Keratinocyte (primary cell): ENCODE data around the gene LSM3. TPM values are rescaled to one million over a fixed set of nuclear protein-coding genes. Genes with fewer than 3 reads are reported as not detected.

Experiments used
- DNase-seq: peaks from one replicate; pipeline ENCODE4 v3.0.0-alpha.2; 2011; ENCODE audit warnings: low read depth, missing footprints, low spot score
- FAIRE-seq: peaks from 2 replicates; lab custom pipeline; 2011; peaks lifted over from hg19 to GRCh38; lab: Jason Lieb, UNC
- H2AFZ ChIP-seq: 2 replicates; pipeline ENCODE4 v1.6.0; 2012; ENCODE audit warnings: low read length, control low read depth, inconsistent platforms; ENCODE audit not compliant: control insufficient read depth
- H3K27ac ChIP-seq: 2 replicates; pipeline ENCODE4 v1.5.1; 2011; ENCODE audit warnings: low read length; ENCODE audit not compliant: control insufficient read depth, insufficient read depth
- H3K27me3 ChIP-seq: 3 replicates; pipeline ENCODE4 v1.6.0; 2011; ENCODE audit warnings: low read length; ENCODE audit not compliant: control insufficient read depth, insufficient read depth; ENCODE audit errors: extremely low read depth
- H3K36me3 ChIP-seq, 2 experiments: 2 replicates in 1 of 2; 3 replicates in 1 of 2; pipeline ENCODE4 v1.5.1; 2011; ENCODE audit warnings: low read length in 2 of 2, mild to moderate bottlenecking in 1 of 2; ENCODE audit not compliant: control insufficient read depth in 2 of 2, insufficient read depth in 2 of 2; ENCODE audit errors: extremely low read depth in 1 of 2
- H3K4me1 ChIP-seq: 3 replicates; pipeline ENCODE4 v1.5.1; 2011; ENCODE audit warnings: low read length; ENCODE audit not compliant: control insufficient read depth, insufficient read depth; ENCODE audit errors: extremely low read depth
- H3K4me2 ChIP-seq: 3 replicates; pipeline ENCODE4 v1.6.0; 2011; ENCODE audit warnings: low read depth, low read length; ENCODE audit not compliant: control insufficient read depth, insufficient read depth; ENCODE audit errors: extremely low read depth
- H3K4me3 ChIP-seq, 3 experiments: fragments of 200-600 bp in 1 of 3; sonication (generic) in 1 of 3; 2 replicates in 2 of 3; 3 replicates in 1 of 3; pipeline ENCODE4 v1.5.1; 2011 to 2016; ENCODE audit warnings: low read length in 3 of 3, mild to moderate bottlenecking in 3 of 3, control low read depth in 2 of 3, inconsistent platforms in 1 of 3, low read depth in 1 of 3, mixed read lengths in 1 of 3, mixed run types in 1 of 3, moderate library complexity in 1 of 3; ENCODE audit not compliant: control insufficient read depth in 2 of 3, insufficient read depth in 2 of 3; ENCODE audit errors: extremely low read depth in 1 of 3
- H3K79me2 ChIP-seq: 2 replicates; pipeline ENCODE4 v1.6.0; 2012; ENCODE audit warnings: low read length; ENCODE audit not compliant: control insufficient read depth, insufficient read depth
- H3K9ac ChIP-seq: 3 replicates; pipeline ENCODE4 v1.6.0; 2011; ENCODE audit warnings: low read length; ENCODE audit not compliant: control insufficient read depth, insufficient read depth; ENCODE audit errors: extremely low read depth
- H3K9me1 ChIP-seq: 3 replicates; pipeline ENCODE4 v1.6.0; 2011; ENCODE audit warnings: low read length; ENCODE audit not compliant: control insufficient read depth, insufficient read depth; ENCODE audit errors: extremely low read depth
- H3K9me3 ChIP-seq: 2 replicates; pipeline ENCODE4 v1.5.1; 2012; ENCODE audit warnings: low read depth, low read length; ENCODE audit not compliant: control insufficient read depth
- H4K20me1 ChIP-seq: 3 replicates; pipeline ENCODE4 v1.6.0; 2011; ENCODE audit warnings: low read length; ENCODE audit not compliant: control insufficient read depth, insufficient read depth; ENCODE audit errors: extremely low read depth
- CTCF ChIP-seq, 3 experiments: IDR thresholded peaks in 1 of 3; conservative IDR thresholded peaks in 1 of 3; optimal IDR thresholded peaks in 1 of 3; 2 replicates in 2 of 3; 3 replicates in 1 of 3; pipeline versions ENCODE3 to v1.5.1; 2011; ENCODE audit warnings: low read length in 3 of 3, mild to moderate bottlenecking in 3 of 3, moderate library complexity in 2 of 3, control low read depth in 1 of 3, inconsistent platforms in 1 of 3; ENCODE audit not compliant: insufficient read depth in 2 of 3; ENCODE audit errors: extremely low read depth in 1 of 3
- EZH2 ChIP-seq: IDR thresholded peaks from one replicate; pipeline ENCODE4 v1.6.1; 2012; ENCODE audit warnings: inconsistent platforms, mild to moderate bottlenecking, low read length, moderate library complexity
- dilution Hi-C: fragments of 300-500 bp; cut with MboI; formaldehyde crosslinking; loops from one replicate; pipeline ENCODE4 v1.7.0; 2020; ENCODE audit warnings: low sequenced_read_pairs; ENCODE audit not compliant: extremely low pct_ligation_motif_present
- polyA plus RNA-seq, 5 experiments: library from polyadenylated mRNA; depleted of rRNA in 3 of 5; stranded (reverse) in 3 of 5; stranded (forward) in 1 of 5; unstranded in 1 of 5; fragments of >200 nt; gene quantifications; 1 replicate in 1 of 5; 2 replicates in 3 of 5; 3 replicates in 1 of 5; pipeline versions ENCODE4 v1.2.1 to v1.2.3, GENCODE V29; 2011 to 2012; ENCODE audit warnings: missing spikeins in 2 of 5, low read depth in 1 of 5, low replicate concordance in 1 of 5

Gene LSM3
- polyA plus RNA-seq, 1 donor (not counting 4 experiments of a cell fraction or from before 2014, with no cell fraction given): 26.1 TPM

- TF ChIP-seq CTCF (optimal IDR thresholded peaks at IDR 0.05 in 1 of 3, IDR thresholded peaks at IDR 0.05 in 1 of 3, conservative IDR thresholded peaks at IDR 0.05 in 1 of 3; ENCODE audit: extremely low read depth in 1 of 3, insufficient read depth in 2 of 3, low read length in 3 of 3) (no peak), EZH2 (no peak)
- Histone ChIP-seq H4K20me1 (peaks cover 2% of the 10 kb centered on the region), H3K4me1 (peaks cover 53% of the 10 kb centered on the region), H3K4me3 (no peak overlapping the region), H3K36me3 (peaks cover 25 to 58% of the 10 kb centered on the region in 2 experiments), H3K27ac (peak overlapping the region; percentile 98), H3K79me2 (peaks cover 3% of the 10 kb centered on the region), H2AFZ (no peak overlapping the region), H3K4me2 (no peak overlapping the region), H3K9me3 (no peaks in the 10 kb centered on the region), H3K27me3 (no peaks in the 10 kb centered on the region), H3K9ac (no peak overlapping the region), H3K9me1 (no peaks in the 10 kb centered on the region)
- dilution Hi-C loops: no loop called here
- DNase-seq: no peak
- FAIRE-seq: no peak
Measured at GRCh38 chr3:14141602-14142341, 36.8 kb upstream of the LSM3 start.

DNA sequence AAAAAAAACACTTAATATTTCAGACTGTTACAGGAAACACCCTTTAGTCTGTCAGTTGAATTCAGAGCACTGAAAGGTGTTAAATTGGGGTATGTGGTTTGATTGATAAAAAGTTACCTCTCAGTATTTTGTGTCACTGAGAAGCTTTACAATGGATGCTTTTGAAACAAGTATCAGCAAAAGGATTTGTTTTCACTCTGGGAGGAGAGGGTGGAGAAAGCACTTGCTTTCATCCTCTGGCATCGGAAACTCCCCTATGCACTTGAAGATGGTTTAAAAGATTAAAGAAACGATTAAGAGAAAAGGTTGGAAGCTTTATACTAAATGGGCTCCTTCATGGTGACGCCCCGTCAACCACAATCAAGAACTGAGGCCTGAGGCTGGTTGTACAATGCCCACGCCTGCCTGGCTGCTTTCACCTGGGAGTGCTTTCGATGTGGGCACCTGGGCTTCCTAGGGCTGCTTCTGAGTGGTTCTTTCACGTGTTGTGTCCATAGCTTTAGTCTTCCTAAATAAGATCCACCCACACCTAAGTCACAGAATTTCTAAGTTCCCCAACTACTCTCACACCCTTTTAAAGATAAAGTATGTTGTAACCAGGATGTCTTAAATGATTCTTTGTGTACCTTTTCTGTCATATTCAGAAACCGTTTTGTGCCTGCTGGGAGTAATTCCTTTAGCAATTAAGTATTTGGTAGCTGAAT, 35.9 kb upstream of the LSM3 start:
- Histone ChIP-seq H4K20me1 (peaks cover 2% of the 10 kb centered on the region), H3K79me2 (peaks cover 3% of the 10 kb centered on the region), H3K4me3 (peak overlapping the region in 1 of 3 experiments; percentile 11), H3K4me1 (peaks cover 44% of the 10 kb centered on the region), H3K9me3 (no peaks in the 10 kb centered on the region), H3K27me3 (no peaks in the 10 kb centered on the region), H3K9me1 (no peaks in the 10 kb centered on the region), H3K27ac (peak overlapping the region; percentile 98), H3K9ac (peak overlapping the region; percentile 91), H3K36me3 (peaks cover 29 to 56% of the 10 kb centered on the region in 2 experiments), H3K4me2 (peak overlapping the region; percentile 78), H2AFZ (no peak overlapping the region)
- TF ChIP-seq EZH2 (no peak), CTCF (optimal IDR thresholded peaks at IDR 0.05 in 1 of 3, IDR thresholded peaks at IDR 0.05 in 1 of 3, conservative IDR thresholded peaks at IDR 0.05 in 1 of 3; ENCODE audit: extremely low read depth in 1 of 3, insufficient read depth in 2 of 3, low read length in 3 of 3) (no peak)
- no peak for DNase-seq
- dilution Hi-C loops: no loop called here
- no peak for FAIRE-seq
